ENCODE results near the gene VMP1. TPM values are rescaled to one million over a fixed set of nuclear protein-coding genes. Genes with fewer than 3 reads are reported as not detected.
"Not testable (repeated sequence)": the region's sequence is repeated elsewhere in the genome, so short reads cannot be mapped to it uniquely, and the experiment has no call there.

VMP1 gene
- total RNA-seq, 1 donor from 2014 or later, result 169 TPM

GRCh38 chr17:59786536-59787319, 79.3 kb downstream of the VMP1 start:
- Histone ChIP-seq H3K27me3 (no peaks in the 10 kb centered on the region), H3K9me3 (no peaks in the 10 kb centered on the region), H3K36me3 (no peaks in the 10 kb centered on the region), H3K27ac (peak overlapping the region; percentile 90), H3K4me1 (peaks cover 61% of the 10 kb centered on the region), H3K4me3 (peak overlapping the region; percentile 28)
- peak; percentile 97 for ATAC-seq
- no peak for DNase-seq
- intact Hi-C loops (cut with DNase I), result no loop called here
- TF ChIP-seq CTCF (IDR thresholded peaks at IDR 0.05), result no peak

GRCh38 chr17:59789849-59790248, 82.4 kb downstream of the VMP1 start:
- DNase-seq; ATAC-seq; intact Hi-C loops (cut with DNase I): not testable (repeated sequence)

GRCh38 chr17:59790418-59790817, 83.0 kb downstream of the VMP1 start:
- peaks cover 53% of the 10 kb centered on the region for H3K4me1 ChIP-seq
- intact Hi-C loops (cut with DNase I); ATAC-seq: not testable (repeated sequence)

More at GRCh38 chr17:59789849-59790248, 82.4 kb downstream of the VMP1 start:
- H3K27ac ChIP-seq, result peak overlapping the region; percentile 81
- H3K4me1 ChIP-seq, result peaks cover 59% of the 10 kb centered on the region
- H3K36me3 ChIP-seq, H3K9me3 ChIP-seq, H3K27me3 ChIP-seq, H3K4me3 ChIP-seq: not testable (repeated sequence)

DNA sequence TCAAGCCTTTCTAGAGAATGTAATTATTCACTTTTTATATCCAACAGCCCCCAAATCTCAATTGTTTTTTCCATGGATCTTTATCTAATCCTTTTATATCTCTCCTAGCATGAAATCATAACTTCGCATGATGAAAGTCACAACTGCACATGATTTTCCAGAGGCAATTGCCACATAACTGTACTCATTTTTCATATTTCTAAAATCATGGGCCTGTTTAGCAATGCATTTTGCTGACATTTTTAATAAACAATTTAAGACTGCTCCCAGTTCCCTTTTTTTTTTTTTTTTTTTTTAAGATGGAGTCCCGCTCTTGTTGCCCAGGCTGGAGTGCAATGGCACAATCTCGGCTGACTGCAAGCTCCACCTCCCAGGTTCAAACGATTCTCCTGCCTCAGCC, 83.5 kb downstream of the VMP1 start:
- intact Hi-C loops (cut with DNase I), result no loop called here
- no peak for ATAC-seq

More at GRCh38 chr17:59790418-59790817, 83.0 kb downstream of the VMP1 start:
- not testable (repeated sequence) for H3K36me3 ChIP-seq, H3K9me3 ChIP-seq, DNase-seq, H3K4me3 ChIP-seq, H3K27me3 ChIP-seq
- H3K27ac ChIP-seq, result peak overlapping the region; percentile 81

DNA sequence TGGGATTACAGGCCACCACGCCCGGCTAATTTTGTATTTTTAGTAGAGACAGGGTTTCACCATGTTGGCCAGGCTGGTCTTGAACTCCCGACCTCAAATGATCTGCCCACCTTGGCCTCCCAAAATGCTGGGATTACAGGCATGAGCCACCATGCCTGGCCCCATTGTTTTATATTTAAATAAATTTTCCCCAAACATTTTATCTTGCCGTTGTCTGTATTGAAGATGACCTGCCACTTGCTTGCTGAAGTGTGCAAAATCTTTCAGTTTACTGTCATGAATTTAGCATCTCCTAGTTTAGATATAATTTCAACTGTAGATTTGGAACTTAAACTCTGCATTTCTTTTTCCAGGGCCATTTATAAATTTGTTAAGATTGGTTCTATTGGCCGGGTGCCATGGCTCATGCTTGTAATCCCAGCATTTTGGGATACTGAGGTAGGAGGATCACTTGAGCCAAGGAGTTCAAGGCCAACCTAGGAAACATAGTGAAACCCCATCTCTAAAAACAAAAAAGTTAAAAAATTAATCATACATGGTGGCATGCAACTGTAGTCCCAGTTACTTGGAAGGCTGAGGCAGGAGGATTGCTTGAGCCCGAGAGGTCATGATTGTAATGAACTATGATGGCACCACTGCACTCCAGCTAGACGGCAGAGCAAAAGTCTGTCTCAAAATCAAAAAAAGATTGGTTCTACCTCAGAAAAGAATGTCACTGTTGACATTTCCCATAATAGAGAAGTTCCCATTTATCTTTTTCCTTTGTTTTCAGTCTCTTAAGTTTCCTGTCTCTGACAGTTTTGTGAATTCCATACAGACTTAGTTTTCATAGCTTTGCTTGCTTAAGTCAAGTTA, 84.4 kb downstream of the VMP1 start:
- intact Hi-C loops (cut with DNase I), result no loop called here
- Histone ChIP-seq H3K27me3 (no peaks in the 10 kb centered on the region), H3K4me3 (no peak overlapping the region), H3K36me3 (no peaks in the 10 kb centered on the region), H3K27ac (peak overlapping the region; percentile 81), H3K4me1 (peaks cover 43% of the 10 kb centered on the region), H3K9me3 (no peaks in the 10 kb centered on the region)
- ATAC-seq (no peak), DNase-seq (no peak)
- no peak for TF ChIP-seq CTCF (IDR thresholded peaks at IDR 0.05)

More for the DNA sequence above, 83.5 kb downstream of the VMP1 start:
- Histone ChIP-seq H3K27me3 (no peaks in the 10 kb centered on the region), H3K4me3 (no peak overlapping the region), H3K36me3 (no peaks in the 10 kb centered on the region), H3K27ac (peak overlapping the region; percentile 81), H3K9me3 (no peaks in the 10 kb centered on the region), H3K4me1 (peaks cover 48% of the 10 kb centered on the region)
- DNase-seq, result no peak
- no peak for TF ChIP-seq CTCF (IDR thresholded peaks at IDR 0.05)

DNA sequence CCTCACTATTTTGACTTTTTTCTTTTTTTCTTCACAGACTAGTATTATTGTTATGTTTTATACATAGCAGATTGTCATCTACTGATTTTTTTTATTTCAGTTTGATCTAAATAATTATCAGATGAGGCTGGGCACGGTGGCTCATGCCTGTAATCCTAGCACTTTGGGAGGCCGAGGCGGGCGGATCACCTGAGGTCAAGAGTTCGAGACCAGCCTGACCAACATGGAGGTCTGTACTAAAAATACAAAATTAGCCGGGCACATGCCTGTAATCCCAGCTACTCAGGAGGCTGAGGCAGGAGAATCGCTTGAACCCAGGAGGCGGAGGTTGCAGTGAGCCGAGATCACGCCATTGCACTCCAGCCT, 85.0 kb downstream of the VMP1 start:
- intact Hi-C loops (cut with DNase I); H3K27me3 ChIP-seq; ATAC-seq; H3K4me3 ChIP-seq; H3K9me3 ChIP-seq; DNase-seq; H3K36me3 ChIP-seq: not testable (repeated sequence)
- H3K27ac ChIP-seq, result peak overlapping the region; percentile 81
- peaks cover 39% of the 10 kb centered on the region for H3K4me1 ChIP-seq

- peaks cover 31% of the 10 kb centered on the region for H3K4me1 ChIP-seq
- intact Hi-C loops (cut with DNase I), result no loop called here
- TF ChIP-seq CTCF (IDR thresholded peaks at IDR 0.05), result no peak
- H3K27me3 ChIP-seq, result no peaks in the 10 kb centered on the region
- peak overlapping the region; percentile 20 for H3K27ac ChIP-seq
- no peaks in the 10 kb centered on the region for H3K36me3 ChIP-seq
- H3K9me3 ChIP-seq, result no peaks in the 10 kb centered on the region
- no peak overlapping the region for H3K4me3 ChIP-seq
- ATAC-seq (peak; percentile 41), DNase-seq (no peak)
These were observed 85.8 kb downstream of the VMP1 start for GRCh38 chr17:59793205-59793604.
